HEK293 (cell line): ENCODE results near the gene SMTN.
A peak's percentile ranks its signal among the peaks of the same experiment; 100 is the strongest.

ENCODE experiments used
- CTCF ChIA-PET: fragments of 350-600 bp; formaldehyde crosslinking; extraction: SDS; loops from one replicate; lab custom pipeline; 2021; ENCODE audit warnings: antibody characterized with exemption; lab: Yijun Ruan, JAX
- POLR2A ChIA-PET: fragments of 300-600 bp; formaldehyde crosslinking; extraction: SDS; loops from one replicate; lab custom pipeline; 2020; ENCODE audit warnings: antibody characterized with exemption, inconsistent platforms; lab: Yijun Ruan, JAX
- H3K27ac ChIP-seq: fragments of 200-500 bp; sonication (Bioruptor generic); 2 replicates; pipeline ENCODE4 v1.5.1; 2014; ENCODE audit warnings: low read depth, low read length, control low read depth, inconsistent platforms; ENCODE audit errors: extremely low read depth
- H3K36me3 ChIP-seq, 2 experiments: fragments of 200-500 bp in 1 of 2; sonication (Bioruptor generic) in 1 of 2; 1 replicate in 1 of 2; 2 replicates in 1 of 2; pipeline ENCODE4 v1.5.1; 2014 to 2017; ENCODE audit warnings: inconsistent platforms in 2 of 2, low read length in 2 of 2; ENCODE audit not compliant: control insufficient read depth in 2 of 2, insufficient read depth in 1 of 2
- H3K4me1 ChIP-seq: fragments of 200-500 bp; sonication (Bioruptor generic); 2 replicates; pipeline ENCODE4 v1.5.1; 2014; ENCODE audit warnings: mild to moderate bottlenecking, low read length, inconsistent platforms; ENCODE audit not compliant: control insufficient read depth, insufficient read depth
- H3K4me3 ChIP-seq: 2 replicates; pipeline ENCODE4 v1.5.1; 2011; ENCODE audit warnings: low read depth, mild to moderate bottlenecking, control low read depth, low read length, moderate library complexity
- H3K9me3 ChIP-seq: fragments of 200-500 bp; sonication (Bioruptor generic); 2 replicates; pipeline ENCODE4 v1.5.1; 2014; ENCODE audit warnings: low read depth, low read length, inconsistent platforms; ENCODE audit not compliant: control insufficient read depth, insufficient read depth
- BCL11B ChIP-seq: fragments of 450-650 bp; formaldehyde crosslinking; IDR thresholded peaks from 2 replicates; pipeline ENCODE4 v1.5.1; 2016; ENCODE audit warnings: low read depth, missing biosample characterization, missing genetic modification characterization
- GLIS2 ChIP-seq: fragments of 450-650 bp; formaldehyde crosslinking; IDR thresholded peaks from 2 replicates; pipeline ENCODE4 v1.5.1; 2016; ENCODE audit warnings: missing biosample characterization, missing genetic modification characterization
- PATZ1 ChIP-seq: fragments of 450-650 bp; formaldehyde crosslinking; IDR thresholded peaks from 2 replicates; pipeline ENCODE4 v1.5.1; 2016; ENCODE audit warnings: missing biosample characterization, missing genetic modification characterization
- SETDB1 ChIP-seq: IDR thresholded peaks from one replicate; pipeline ENCODE4 v1.6.1; 2017; ENCODE audit warnings: mild to moderate bottlenecking, low read length, moderate library complexity, mixed read lengths; ENCODE audit not compliant: insufficient read length
- ZEB2 ChIP-seq: fragments of 450-650 bp; formaldehyde crosslinking; IDR thresholded peaks from 2 replicates; pipeline ENCODE4 v1.5.1; 2016; ENCODE audit warnings: missing biosample characterization, missing genetic modification characterization
- ZFHX2 ChIP-seq: fragments of 450-650 bp; formaldehyde crosslinking; conservative IDR thresholded peaks from 2 replicates; pipeline ENCODE4 v1.5.1; 2016; ENCODE audit warnings: missing biosample characterization, missing genetic modification characterization
- ZNF112 ChIP-seq: fragments of 450-650 bp; formaldehyde crosslinking; IDR thresholded peaks from 2 replicates; pipeline ENCODE4 v1.5.0; 2017; ENCODE audit warnings: missing biosample characterization, missing genetic modification characterization
- ZNF202 ChIP-seq: fragments of 450-650 bp; formaldehyde crosslinking; IDR thresholded peaks from 2 replicates; pipeline ENCODE4 v1.5.1; 2016; ENCODE audit warnings: missing biosample characterization, missing genetic modification characterization, borderline replicate concordance
- ZNF280C ChIP-seq: fragments of 450-650 bp; formaldehyde crosslinking; IDR thresholded peaks from 2 replicates; pipeline ENCODE4 v1.5.1; 2016; ENCODE audit warnings: missing biosample characterization, missing genetic modification characterization
- ZNF513 ChIP-seq: fragments of 450-650 bp; IDR thresholded peaks from 2 replicates; pipeline ENCODE4 v1.5.1; 2018; ENCODE audit warnings: missing biosample characterization, missing genetic modification characterization
- ZNF600 ChIP-seq: fragments of 450-650 bp; formaldehyde crosslinking; IDR thresholded peaks from 2 replicates; pipeline ENCODE4 v1.5.1; 2016; ENCODE audit warnings: missing biosample characterization, missing genetic modification characterization
- ZNF626 ChIP-seq: fragments of 450-650 bp; sonication (Bioruptor Pico); formaldehyde crosslinking; IDR thresholded peaks from 2 replicates; pipeline ENCODE4 v1.5.1; 2018; ENCODE audit warnings: missing biosample characterization, missing genetic modification characterization, inconsistent platforms
- ZNF837 ChIP-seq: fragments of 450-650 bp; formaldehyde crosslinking; IDR thresholded peaks from 2 replicates; pipeline ENCODE4 v1.5.1; 2016; ENCODE audit warnings: missing biosample characterization, missing genetic modification characterization
- ZSCAN16 ChIP-seq: fragments of 450-650 bp; formaldehyde crosslinking; IDR thresholded peaks from 2 replicates; pipeline ENCODE4 v1.5.1; 2016; ENCODE audit warnings: missing biosample characterization, missing genetic modification characterization
- ZXDB ChIP-seq: fragments of 450-650 bp; formaldehyde crosslinking; IDR thresholded peaks from 2 replicates; pipeline ENCODE4 v1.5.1; 2016; ENCODE audit warnings: missing biosample characterization, missing genetic modification characterization
- TF ChIP-seq, protein P1 (sequence below): fragments of 450-650 bp; formaldehyde crosslinking; IDR thresholded peaks from 2 replicates; pipeline ENCODE4 v1.5.1; 2017; ENCODE audit warnings: missing biosample characterization, missing genetic modification characterization
- TF ChIP-seq, protein P2 (sequence below): fragments of 450-650 bp; formaldehyde crosslinking; IDR thresholded peaks from 2 replicates; pipeline ENCODE4 v1.5.1; 2017; ENCODE audit warnings: missing biosample characterization, missing genetic modification characterization

Gene SMTN

DNA sequence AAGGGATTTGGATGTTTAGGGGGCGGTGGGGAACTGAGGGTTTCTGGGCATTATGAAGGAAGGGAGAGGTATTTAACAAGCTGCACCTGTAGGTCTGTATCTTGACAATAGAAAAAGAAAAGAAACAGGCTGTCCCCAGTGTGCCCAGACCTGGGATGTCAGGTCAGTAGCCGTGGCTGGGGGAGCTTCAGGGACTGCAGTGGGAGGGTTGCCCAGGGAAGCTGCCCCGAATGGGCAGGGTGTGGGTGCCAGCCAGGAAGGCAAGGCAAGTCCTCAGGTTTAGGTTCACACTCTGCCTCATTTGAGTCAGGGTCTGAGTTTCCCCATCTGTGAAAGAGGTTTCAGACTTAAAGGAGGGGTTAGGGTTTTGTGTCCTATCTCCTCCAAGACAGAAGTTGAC is 43.2 kb downstream of the SMTN start:
- Histone ChIP-seq H3K36me3 (peaks cover 0 to 8% of the 10 kb centered on the region in 2 experiments; a peak in 1 of 3 replicates), H3K4me3 (no peak overlapping the region), H3K9me3 (no peaks in the 10 kb centered on the region), H3K27ac (no peak overlapping the region), H3K4me1 (0 out of 2 replicates have a peak, but pooled peaks cover 2% of the 10 kb centered on the region)
- ChIA-PET CTCF (interaction anchor here (0.7 to 1.2 kb wide), 4 partner anchors 9 to 42 kb away, joined by 3 to 6 read pairs (median 4); partner anchors contain the start of gene SELENOM), POLR2A (interaction anchor here (0.8 to 1.5 kb wide), 2 partner anchors 17 to 43 kb away, joined by 3 read pairs; partner anchors contain the start of genes SELENOM and SMTN)
- TF ChIP-seq ZNF280C (tag by site-specific recombination): no peak
- no peak for TF ChIP-seq ZSCAN16
- TF ChIP-seq ZNF112: no peak
- no peak for TF ChIP-seq ZXDB (tag by site-specific recombination)

DNA sequence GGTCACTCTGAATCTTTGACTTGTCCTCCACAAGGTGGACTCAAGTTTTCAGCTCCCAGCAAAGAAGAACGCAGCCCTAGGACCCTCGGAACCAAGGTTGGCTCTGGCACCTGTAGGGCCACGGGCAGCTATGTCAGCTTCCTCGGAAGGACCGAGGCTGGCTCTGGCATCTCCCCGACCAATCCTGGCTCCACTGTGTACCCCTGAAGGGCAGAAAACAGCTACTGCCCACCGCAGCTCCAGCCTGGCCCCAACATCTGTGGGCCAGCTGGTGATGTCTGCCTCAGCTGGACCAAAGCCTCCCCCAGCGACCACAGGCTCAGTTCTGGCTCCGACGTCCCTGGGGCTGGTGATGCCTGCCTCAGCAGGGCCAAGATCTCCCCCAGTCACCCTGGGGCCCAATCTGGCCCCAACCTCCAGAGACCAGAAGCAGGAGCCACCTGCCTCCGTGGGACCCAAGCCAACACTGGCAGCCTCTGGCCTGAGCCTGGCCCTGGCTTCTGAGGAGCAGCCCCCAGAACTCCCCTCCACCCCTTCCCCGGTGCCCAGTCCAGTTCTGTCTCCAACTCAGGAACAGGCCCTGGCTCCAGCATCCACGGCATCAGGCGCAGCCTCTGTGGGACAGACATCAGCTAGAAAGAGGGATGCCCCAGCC is 43.8 kb downstream of the SMTN start:
- Histone ChIP-seq H3K27ac (no peak overlapping the region), H3K9me3 (no peaks in the 10 kb centered on the region), H3K36me3 (peaks cover 0 to 8% of the 10 kb centered on the region in 2 experiments; a peak in 2 of 3 replicates), H3K4me3 (no peak overlapping the region), H3K4me1 (0 out of 2 replicates have a peak, but pooled peaks cover 2% of the 10 kb centered on the region)
- ChIA-PET CTCF (interaction anchor here (0.7 to 1.2 kb wide), 4 partner anchors 10 to 43 kb away, joined by 3 to 6 read pairs (median 4); partner anchors contain the start of gene SELENOM), POLR2A (interaction anchor here (0.8 to 1.5 kb wide), 2 partner anchors 17 to 44 kb away, joined by 3 read pairs; partner anchors contain the start of genes SELENOM and SMTN)
- TF ChIP-seq, protein P1, sequence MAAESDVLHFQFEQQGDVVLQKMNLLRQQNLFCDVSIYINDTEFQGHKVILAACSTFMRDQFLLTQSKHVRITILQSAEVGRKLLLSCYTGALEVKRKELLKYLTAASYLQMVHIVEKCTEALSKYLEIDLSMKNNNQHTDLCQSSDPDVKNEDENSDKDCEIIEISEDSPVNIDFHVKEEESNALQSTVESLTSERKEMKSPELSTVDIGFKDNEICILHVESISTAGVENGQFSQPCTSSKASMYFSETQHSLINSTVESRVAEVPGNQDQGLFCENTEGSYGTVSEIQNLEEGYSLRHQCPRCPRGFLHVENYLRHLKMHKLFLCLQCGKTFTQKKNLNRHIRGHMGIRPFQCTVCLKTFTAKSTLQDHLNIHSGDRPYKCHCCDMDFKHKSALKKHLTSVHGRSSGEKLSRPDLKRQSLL (tag by site-specific recombination): peak; percentile 75; the same call in 1 of the 2 replicates
- TF ChIP-seq ZFHX2: no peak

- 0 out of 2 replicates have a peak, but pooled peaks cover 2% of the 10 kb centered on the region for H3K4me1 ChIP-seq
- no peak overlapping the region for H3K4me3 ChIP-seq
- ChIA-PET POLR2A (no interaction called here), CTCF (interaction anchor here (0.6 to 0.7 kb wide), 2 partner anchors 8 to 15 kb away, joined by 3 read pairs; no protein-coding TSS in a partner anchor)
- H3K27ac ChIP-seq: no peak overlapping the region
- peaks cover 0 to 8% of the 10 kb centered on the region in 2 experiments; a peak in 2 of 3 replicates for H3K36me3 ChIP-seq
- no peaks in the 10 kb centered on the region for H3K9me3 ChIP-seq
- TF ChIP-seq, protein P2, sequence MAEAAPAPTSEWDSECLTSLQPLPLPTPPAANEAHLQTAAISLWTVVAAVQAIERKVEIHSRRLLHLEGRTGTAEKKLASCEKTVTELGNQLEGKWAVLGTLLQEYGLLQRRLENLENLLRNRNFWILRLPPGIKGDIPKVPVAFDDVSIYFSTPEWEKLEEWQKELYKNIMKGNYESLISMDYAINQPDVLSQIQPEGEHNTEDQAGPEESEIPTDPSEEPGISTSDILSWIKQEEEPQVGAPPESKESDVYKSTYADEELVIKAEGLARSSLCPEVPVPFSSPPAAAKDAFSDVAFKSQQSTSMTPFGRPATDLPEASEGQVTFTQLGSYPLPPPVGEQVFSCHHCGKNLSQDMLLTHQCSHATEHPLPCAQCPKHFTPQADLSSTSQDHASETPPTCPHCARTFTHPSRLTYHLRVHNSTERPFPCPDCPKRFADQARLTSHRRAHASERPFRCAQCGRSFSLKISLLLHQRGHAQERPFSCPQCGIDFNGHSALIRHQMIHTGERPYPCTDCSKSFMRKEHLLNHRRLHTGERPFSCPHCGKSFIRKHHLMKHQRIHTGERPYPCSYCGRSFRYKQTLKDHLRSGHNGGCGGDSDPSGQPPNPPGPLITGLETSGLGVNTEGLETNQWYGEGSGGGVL (tag by site-specific recombination): no peak
- no peak for TF ChIP-seq ZNF837
- no peak for TF ChIP-seq ZNF626 (tag by site-specific recombination)
- no peak for TF ChIP-seq SETDB1
- no peak for TF ChIP-seq GLIS2 (tag by site-specific recombination)
- no peak for TF ChIP-seq ZEB2
- TF ChIP-seq PATZ1 (tag by site-specific recombination): no peak
- no peak for TF ChIP-seq BCL11B
- TF ChIP-seq ZNF600: no peak
- TF ChIP-seq ZNF513 (tag by site-specific recombination): no peak
- TF ChIP-seq ZNF202 (tag by site-specific recombination): no peak
These were observed 44.5 kb downstream of the SMTN start for GRCh38 chr22:31125521-31126117.
